Measurements from ENCODE around the gene AXL.
A peak's percentile ranks its signal among the peaks of the same experiment; 100 is the strongest.
"Not testable (repeated sequence)": the region's sequence is repeated elsewhere in the genome, so short reads cannot be mapped to it uniquely, and the experiment has no call there.

Gene AXL

DNA sequence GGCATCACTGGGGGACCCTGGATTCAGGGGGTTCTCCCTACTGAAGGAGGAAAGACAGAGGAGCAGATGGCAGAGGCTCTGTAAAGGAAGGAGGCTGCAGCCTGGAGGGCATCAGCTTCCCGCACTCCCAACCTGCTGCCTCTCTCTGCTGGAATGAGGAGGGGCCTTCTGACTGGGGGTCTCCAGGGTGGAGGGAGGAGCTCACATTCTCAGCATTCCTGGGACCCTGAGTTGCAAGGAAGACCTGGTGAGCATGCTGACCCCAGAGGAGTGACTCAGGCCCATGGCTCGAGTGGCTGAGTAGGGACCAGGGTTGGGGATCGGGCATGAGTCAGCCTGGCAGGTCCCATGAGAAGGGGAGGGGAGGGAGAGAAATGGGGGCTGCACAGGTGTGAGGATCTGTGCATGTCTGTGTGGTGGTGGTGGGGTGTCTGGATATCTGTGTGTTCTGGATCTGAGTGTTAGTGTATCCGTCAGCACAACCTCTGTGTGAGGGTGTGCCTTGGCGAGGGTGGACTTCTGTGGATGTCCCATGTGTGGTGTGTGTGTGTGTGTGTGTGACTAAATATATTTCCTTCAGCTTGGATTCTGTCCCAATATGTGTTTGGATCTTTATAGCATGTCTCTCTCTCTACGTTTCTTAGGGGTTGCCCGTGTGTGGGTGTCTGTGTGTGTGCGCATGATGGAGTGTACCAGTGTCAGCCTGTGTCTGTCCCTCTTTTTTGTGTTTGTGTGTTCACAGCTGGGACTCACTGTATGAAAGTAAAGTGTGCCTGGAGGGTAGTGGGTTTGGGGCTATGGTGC lies 4.6 kb downstream of the AXL start:
- peak overlapping the region; percentile 39 for H3K4me3 ChIP-seq (replicated peaks; ENCODE audit: low read depth, low read length)
- DNase-seq (ENCODE audit: extremely low read depth, low read depth) = peak; percentile 83
- no peak for TF ChIP-seq CTCF (IDR thresholded peaks at IDR 0.05; ENCODE audit: low read depth, low read length, missing control alignments)

- peak overlapping the region; percentile 36; the same call in 1 of the 2 replicates for H3K4me3 ChIP-seq (replicated peaks; ENCODE audit: low read depth, low read length)
- TF ChIP-seq CTCF (IDR thresholded peaks at IDR 0.05; ENCODE audit: low read depth, low read length, missing control alignments) = no peak
- no peak for DNase-seq (ENCODE audit: extremely low read depth, low read depth)
Measured at GRCh38 chr19:41224632-41225031, 5.6 kb downstream of the AXL start.

- peak; percentile 98 for DNase-seq (ENCODE audit: extremely low read depth, low read depth)
- H3K4me3 ChIP-seq (replicated peaks; ENCODE audit: low read depth, low read length) = peak overlapping the region; percentile 36
- no peak for TF ChIP-seq CTCF (IDR thresholded peaks at IDR 0.05; ENCODE audit: low read depth, low read length, missing control alignments)
Measured at GRCh38 chr19:41225238-41226052, 6.4 kb downstream of the AXL start.

DNA sequence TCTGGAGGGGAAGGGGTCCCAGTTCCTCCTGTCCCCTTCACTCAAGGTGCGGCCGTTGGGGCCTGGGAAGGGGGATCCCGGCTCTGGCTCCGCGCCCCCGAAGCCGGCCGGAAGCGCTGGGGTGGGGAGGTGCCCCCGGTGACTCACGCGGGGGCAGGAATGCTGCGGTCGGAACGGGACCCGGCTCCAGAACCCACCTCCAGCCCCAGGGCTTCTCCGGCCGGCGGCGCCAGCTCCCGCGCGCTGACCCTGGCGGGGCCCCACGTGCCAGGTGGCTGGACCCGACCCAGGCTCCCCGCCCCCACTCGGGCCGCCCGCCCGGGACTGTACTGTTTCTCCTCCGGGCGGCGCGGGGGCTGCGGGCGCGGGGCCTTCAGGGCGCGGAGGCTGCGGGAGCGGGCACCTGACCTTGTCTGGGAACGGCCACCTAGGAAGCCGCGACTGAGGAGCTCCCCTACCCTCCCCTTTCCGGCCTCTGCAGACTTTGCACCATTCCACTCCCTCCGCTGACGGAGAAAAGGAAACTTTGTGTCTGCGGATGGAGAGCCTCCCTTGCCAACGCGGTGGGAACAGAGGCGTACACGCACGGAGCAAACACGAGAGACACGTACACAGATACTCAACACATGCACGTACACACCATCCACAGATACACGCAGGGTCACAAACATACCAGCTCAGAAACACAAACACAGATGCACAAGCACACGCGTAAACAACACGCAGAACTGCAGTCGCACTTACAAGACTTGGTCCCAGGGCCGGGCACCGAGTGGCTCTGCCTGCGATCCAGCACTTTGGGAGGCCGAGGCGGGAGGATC lies 7.2 kb downstream of the AXL start:
- DNase-seq (ENCODE audit: extremely low read depth, low read depth) = no peak
- TF ChIP-seq CTCF (IDR thresholded peaks at IDR 0.05; ENCODE audit: low read depth, low read length, missing control alignments) = no peak
- H3K4me3 ChIP-seq (replicated peaks; ENCODE audit: low read depth, low read length) = peak overlapping the region; percentile 36

GRCh38 chr19:41226874-41227390 lies 7.9 kb downstream of the AXL start:
- peak overlapping the region; percentile 36 for H3K4me3 ChIP-seq (replicated peaks; ENCODE audit: low read depth, low read length)
- TF ChIP-seq CTCF (IDR thresholded peaks at IDR 0.05; ENCODE audit: low read depth, low read length, missing control alignments) = no peak
- no peak for DNase-seq (ENCODE audit: extremely low read depth, low read depth)

DNA sequence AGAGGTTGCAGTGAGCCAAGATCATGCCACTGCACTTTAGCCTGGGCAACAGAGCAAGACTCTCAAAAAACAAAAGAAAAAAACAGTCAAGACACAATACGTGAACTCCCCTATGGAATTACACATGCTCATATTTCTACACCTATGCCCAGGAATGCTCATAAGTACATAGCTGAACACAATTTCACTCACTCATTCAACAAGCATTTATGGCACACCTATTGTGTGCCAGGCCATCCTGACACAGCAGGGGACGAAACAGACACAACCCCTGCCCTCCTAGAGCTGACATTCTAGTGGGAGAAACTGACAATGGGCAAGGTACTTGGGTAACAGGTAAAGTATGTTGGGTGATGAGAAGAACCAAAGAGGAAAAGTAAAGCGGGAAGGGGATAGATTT lies 9.5 kb downstream of the AXL start:
- TF ChIP-seq CTCF (IDR thresholded peaks at IDR 0.05; ENCODE audit: low read depth, low read length, missing control alignments) = no peak
- no peak for DNase-seq (ENCODE audit: extremely low read depth, low read depth)
- no peak overlapping the region for H3K4me3 ChIP-seq (replicated peaks; ENCODE audit: low read depth, low read length)

DNA sequence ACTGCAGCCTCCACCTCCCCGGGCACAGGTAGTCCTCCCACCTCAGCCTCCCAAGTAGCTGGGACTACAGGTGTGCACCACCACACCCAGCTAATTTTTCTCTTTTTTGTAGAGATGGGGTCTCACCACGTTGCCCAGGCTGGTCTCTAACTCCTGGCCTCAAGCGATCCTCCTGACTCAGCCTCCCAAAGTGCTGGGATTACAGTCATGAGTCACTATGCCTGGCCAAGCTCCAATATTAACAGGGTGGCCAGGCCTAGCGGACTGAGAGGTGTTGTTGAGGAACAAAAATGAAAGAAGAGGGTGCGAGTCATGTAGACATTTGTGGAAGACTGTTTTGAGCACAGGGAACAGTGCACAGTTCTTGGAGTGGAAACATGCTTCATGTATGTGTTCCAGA lies 10.3 kb downstream of the AXL start:
- not testable (repeated sequence) for DNase-seq (ENCODE audit: extremely low read depth, low read depth); H3K4me3 ChIP-seq (replicated peaks; ENCODE audit: low read depth, low read length)
